OCI-LY1 (cell line): ENCODE data around the gene DOCK6.

ENCODE experiments used
- H2AFZ ChIP-seq: fragments of 200-600 bp; sonication (generic), shearing (Covaris generic); 2 replicates; pipeline ENCODE4 v1.6.0; 2014; ENCODE audit warnings: antibody characterized with exemption, mild to moderate bottlenecking, low read length
- H3F3A ChIP-seq: fragments of 200-600 bp; sonication (generic), shearing (Covaris generic); 2 replicates; pipeline ENCODE4 v1.6.0; 2014; ENCODE audit warnings: mild to moderate bottlenecking, antibody characterized with exemption, low read length, moderate library complexity; ENCODE audit not compliant: insufficient read depth
- H3K27ac ChIP-seq: fragments of 200-600 bp; sonication (generic); 2 replicates; pipeline ENCODE4 v1.5.1; 2014; ENCODE audit warnings: low read length, mixed run types, mild to moderate bottlenecking, low read depth; ENCODE audit not compliant: poor library complexity, severe bottlenecking
- H3K27me3 ChIP-seq: fragments of 200-600 bp; sonication (generic); 2 replicates; pipeline ENCODE4 v1.6.0; 2014; ENCODE audit warnings: antibody characterized with exemption, mild to moderate bottlenecking, low read length, moderate library complexity; ENCODE audit not compliant: insufficient read depth
- H3K36me3 ChIP-seq: fragments of 200-600 bp; sonication (generic); 2 replicates; pipeline ENCODE4 v1.6.1; 2014; ENCODE audit warnings: mild to moderate bottlenecking, antibody characterized with exemption, low read length, moderate library complexity, mixed read lengths; ENCODE audit not compliant: insufficient read depth
- H3K4me1 ChIP-seq: fragments of 200-600 bp; sonication (generic); 2 replicates; pipeline ENCODE4 v1.5.1; 2014; ENCODE audit warnings: mild to moderate bottlenecking, low read length, moderate library complexity; ENCODE audit not compliant: insufficient read depth, severe bottlenecking
- H3K4me2 ChIP-seq: fragments of 200-600 bp; sonication (generic), shearing (Covaris generic); 2 replicates; pipeline ENCODE4 v1.6.1; 2014; ENCODE audit warnings: low read length
- H3K4me3 ChIP-seq: fragments of 200-600 bp; sonication (generic); 2 replicates; pipeline ENCODE4 v1.5.1; 2014; ENCODE audit warnings: low read length, low read depth, mild to moderate bottlenecking, mixed read lengths; ENCODE audit not compliant: poor library complexity, severe bottlenecking
- H3K79me2 ChIP-seq: fragments of 200-600 bp; shearing (Covaris generic); 2 replicates; pipeline ENCODE4 v1.6.1; 2016; ENCODE audit warnings: mixed run types, low read length, mixed read lengths; ENCODE audit not compliant: insufficient read depth
- H3K9ac ChIP-seq: fragments of 200-600 bp; sonication (generic), shearing (Covaris generic); 2 replicates; pipeline ENCODE4 v1.6.1; 2014; ENCODE audit warnings: mild to moderate bottlenecking, low read length, mixed read lengths
- H3K9me2 ChIP-seq: fragments of 200-600 bp; sonication (generic), shearing (Covaris generic); 2 replicates; pipeline ENCODE4 v1.6.1; 2014; ENCODE audit warnings: low read depth, mild to moderate bottlenecking, low read length, mixed read lengths
- H3K9me3 ChIP-seq: fragments of 200-600 bp; shearing (Covaris generic); 2 replicates; pipeline ENCODE4 v1.6.1; 2014; ENCODE audit warnings: low read length, mixed read lengths
- H4K20me1 ChIP-seq: fragments of 200-600 bp; sonication (generic), shearing (Covaris generic); 2 replicates; pipeline ENCODE4 v1.6.0; 2016; ENCODE audit warnings: mild to moderate bottlenecking, low read length; ENCODE audit not compliant: insufficient read depth
- EZH2 ChIP-seq: fragments of 200-600 bp; sonication (generic), shearing (Covaris generic); IDR thresholded peaks from 2 replicates; pipeline ENCODE4 v1.8.0; 2017; ENCODE audit warnings: borderline replicate concordance, mixed run types, mild to moderate bottlenecking, antibody characterized with exemption, low read length, moderate library complexity, mixed read lengths
- TF ChIP-seq, protein P1 (sequence below): fragments of 200-600 bp; sonication (generic), shearing (Covaris generic); IDR thresholded peaks from 2 replicates; pipeline ENCODE4 v1.5.1; 2017; ENCODE audit warnings: mild to moderate bottlenecking, antibody characterized with exemption, low read length, moderate library complexity, mixed read lengths

The DOCK6 gene

DNA sequence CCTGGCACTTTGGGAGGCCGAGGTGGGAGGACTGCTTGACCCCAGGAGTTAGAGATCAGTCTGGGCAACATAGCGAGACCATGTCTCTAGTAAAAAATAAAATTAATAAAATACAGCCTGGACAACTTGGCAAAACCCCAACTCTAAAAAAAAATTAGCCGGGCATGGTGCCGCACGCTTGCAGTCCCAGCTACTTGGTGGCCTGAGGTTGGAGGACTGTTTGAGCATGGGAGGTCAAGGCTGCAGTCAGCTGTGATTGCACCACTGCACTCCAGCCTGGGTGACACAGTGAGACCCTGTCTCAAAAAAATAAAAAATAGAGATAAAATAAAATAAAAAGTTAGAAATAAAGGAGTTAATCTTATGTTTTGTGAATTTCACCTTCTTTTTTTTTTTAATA, 91.2 kb downstream of the DOCK6 start:
- H3K36me3 ChIP-seq: peaks cover 79% of the 10 kb centered on the region
- H3K79me2 ChIP-seq: no peaks in the 10 kb centered on the region
- H3K27ac ChIP-seq: no peak overlapping the region
- no peak overlapping the region for H2AFZ ChIP-seq
- H3K9me3 ChIP-seq: no peaks in the 10 kb centered on the region
- H3K9ac ChIP-seq: no peak overlapping the region
- no peak overlapping the region for H3K4me2 ChIP-seq
- H3K9me2 ChIP-seq: no peaks in the 10 kb centered on the region
- no peaks in the 10 kb centered on the region for H3K27me3 ChIP-seq
- no peak overlapping the region for H3K4me3 ChIP-seq
- no peaks in the 10 kb centered on the region for H3F3A ChIP-seq
- H3K4me1 ChIP-seq: no peaks in the 10 kb centered on the region
- TF ChIP-seq EZH2: no peak
- TF ChIP-seq, protein P1, sequence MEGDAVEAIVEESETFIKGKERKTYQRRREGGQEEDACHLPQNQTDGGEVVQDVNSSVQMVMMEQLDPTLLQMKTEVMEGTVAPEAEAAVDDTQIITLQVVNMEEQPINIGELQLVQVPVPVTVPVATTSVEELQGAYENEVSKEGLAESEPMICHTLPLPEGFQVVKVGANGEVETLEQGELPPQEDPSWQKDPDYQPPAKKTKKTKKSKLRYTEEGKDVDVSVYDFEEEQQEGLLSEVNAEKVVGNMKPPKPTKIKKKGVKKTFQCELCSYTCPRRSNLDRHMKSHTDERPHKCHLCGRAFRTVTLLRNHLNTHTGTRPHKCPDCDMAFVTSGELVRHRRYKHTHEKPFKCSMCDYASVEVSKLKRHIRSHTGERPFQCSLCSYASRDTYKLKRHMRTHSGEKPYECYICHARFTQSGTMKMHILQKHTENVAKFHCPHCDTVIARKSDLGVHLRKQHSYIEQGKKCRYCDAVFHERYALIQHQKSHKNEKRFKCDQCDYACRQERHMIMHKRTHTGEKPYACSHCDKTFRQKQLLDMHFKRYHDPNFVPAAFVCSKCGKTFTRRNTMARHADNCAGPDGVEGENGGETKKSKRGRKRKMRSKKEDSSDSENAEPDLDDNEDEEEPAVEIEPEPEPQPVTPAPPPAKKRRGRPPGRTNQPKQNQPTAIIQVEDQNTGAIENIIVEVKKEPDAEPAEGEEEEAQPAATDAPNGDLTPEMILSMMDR: no peak
- no peaks in the 10 kb centered on the region for H4K20me1 ChIP-seq

DNA sequence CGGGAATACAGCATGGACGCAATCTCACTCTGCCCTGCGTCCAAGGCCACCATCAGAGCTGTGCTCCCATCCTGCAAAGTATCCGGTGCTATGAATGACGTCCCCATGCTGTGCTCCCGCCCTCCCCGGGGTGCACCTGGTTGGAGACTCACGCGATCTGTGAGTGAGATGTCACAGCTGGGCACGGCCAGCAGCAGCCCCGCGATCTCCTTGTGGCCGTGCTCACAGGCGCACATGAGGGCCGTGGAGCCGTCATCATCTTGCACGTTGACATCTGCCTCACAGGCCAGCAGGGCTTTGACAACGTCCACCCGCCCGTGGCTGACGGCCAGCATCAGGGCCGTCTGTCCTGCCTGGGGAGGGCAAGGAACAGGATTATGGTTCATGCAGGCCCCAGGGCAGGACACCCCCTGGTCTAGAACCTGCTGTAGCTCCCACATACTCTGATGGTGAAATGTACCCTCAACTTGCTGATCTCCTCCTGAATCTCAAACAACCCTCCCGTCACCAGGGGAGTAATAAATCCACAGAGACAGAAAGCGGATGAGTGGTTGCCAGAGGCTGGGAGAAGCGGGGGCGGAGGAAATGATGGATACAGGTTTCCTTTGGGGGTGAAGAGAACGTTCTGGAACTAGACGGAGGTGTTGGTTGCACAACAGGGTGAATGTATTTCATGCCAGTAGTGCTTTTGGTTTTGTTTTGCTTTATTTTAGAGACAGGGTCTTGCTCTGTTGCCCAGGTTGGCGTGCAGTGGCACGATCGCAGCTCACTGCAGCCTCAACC, 92.2 kb downstream of the DOCK6 start:
- no peak overlapping the region for H3K9ac ChIP-seq
- H3K9me3 ChIP-seq: no peaks in the 10 kb centered on the region
- no peak overlapping the region for H2AFZ ChIP-seq
- no peaks in the 10 kb centered on the region for H3K4me1 ChIP-seq
- no peak overlapping the region for H3K4me2 ChIP-seq
- H3K36me3 ChIP-seq: peaks cover 81% of the 10 kb centered on the region
- no peaks in the 10 kb centered on the region for H3F3A ChIP-seq
- H3K27ac ChIP-seq: no peak overlapping the region
- H3K9me2 ChIP-seq: no peaks in the 10 kb centered on the region
- no peaks in the 10 kb centered on the region for H4K20me1 ChIP-seq
- H3K27me3 ChIP-seq: no peaks in the 10 kb centered on the region
- no peak for TF ChIP-seq EZH2
- TF ChIP-seq, protein P1: no peak
- H3K79me2 ChIP-seq: no peaks in the 10 kb centered on the region
- no peak overlapping the region for H3K4me3 ChIP-seq

DNA sequence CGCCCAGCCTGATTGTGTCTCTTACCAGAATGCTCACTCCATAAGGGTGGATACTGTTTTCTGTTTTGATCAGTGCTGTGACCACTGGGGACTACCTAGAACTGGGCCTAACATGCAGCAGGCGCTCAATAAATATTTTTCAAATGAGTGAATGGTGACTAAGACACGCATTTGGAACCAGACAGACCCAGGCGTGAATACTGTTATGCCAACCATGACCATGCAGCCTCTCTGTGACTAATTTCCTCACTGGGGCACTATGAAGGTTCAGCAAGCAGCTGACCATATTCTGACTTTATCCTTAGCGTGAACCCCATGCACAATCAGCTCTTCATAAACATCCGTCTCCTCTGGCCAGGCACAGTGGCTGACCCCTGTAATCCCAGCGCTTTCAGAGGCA, 93.8 kb downstream of the DOCK6 start:
- no peaks in the 10 kb centered on the region for H3K27me3 ChIP-seq
- no peak overlapping the region for H3K4me2 ChIP-seq
- no peak overlapping the region for H3K9ac ChIP-seq
- no peaks in the 10 kb centered on the region for H3K4me1 ChIP-seq
- TF ChIP-seq EZH2: no peak
- TF ChIP-seq, protein P1: no peak
- H2AFZ ChIP-seq: no peak overlapping the region
- no peaks in the 10 kb centered on the region for H4K20me1 ChIP-seq
- no peaks in the 10 kb centered on the region for H3K79me2 ChIP-seq
- H3K4me3 ChIP-seq: no peak overlapping the region
- peaks cover 68% of the 10 kb centered on the region for H3K36me3 ChIP-seq
- H3K27ac ChIP-seq: no peak overlapping the region
- no peaks in the 10 kb centered on the region for H3K9me2 ChIP-seq
- no peaks in the 10 kb centered on the region for H3F3A ChIP-seq
- no peaks in the 10 kb centered on the region for H3K9me3 ChIP-seq
